Adipose tissue (tissue), 3 donors: ENCODE measurements around the gene CRYBG1. TPM values are rescaled to one million over a fixed set of nuclear protein-coding genes. Genes with fewer than 3 reads are reported as not detected.

ENCODE experiments used
- H3K27ac ChIP-seq: one replicate; pipeline ENCODE4 v1.5.1; 2013; ENCODE audit warnings: low read depth, low read length
- WGBS, 3 donors: extraction: QIAGEN DNeasy Blood & Tissue Kit; methylation state at CpG; one replicate each; pipeline ENCODE4 v1.1.7; 2013; 5-methylcytosine and 5-hydroxymethylcytosine counted together
- polyA plus RNA-seq, 3 donors: library from polyadenylated mRNA; stranded (reverse); fragments of 200-250 nt; gene quantifications; one replicate each; pipeline ENCODE4 v1.2.3, GENCODE V29; 2013
- donor health status: healthy with polysubstance abuse.
- donor health status: Bipolar disorder and iron deficiency.
- donor health status: healthy.

The CRYBG1 gene
- polyA plus RNA-seq, 3 donors, result 2.7 to 13.8 (median 3.9) TPM

- WGBS, 3 donors, result 29 to 80% (median 78%) methylated on average over 3 of the region's 3 CpGs
- H3K27ac ChIP-seq, result no peak overlapping the region
These were observed 50.5 kb downstream of the CRYBG1 start for GRCh38 chr6:106411056-106411455.

GRCh38 chr6:106411643-106412200 lies 51.2 kb downstream of the CRYBG1 start:
- no peak overlapping the region for H3K27ac ChIP-seq
- WGBS, 3 donors, result 22 to 81% (median 77%) methylated on average over 6 of the region's 6 CpGs

- H3K27ac ChIP-seq, result no peak overlapping the region
These were observed 52.5 kb downstream of the CRYBG1 start for GRCh38 chr6:106413016-106413415.

GRCh38 chr6:106413722-106414121 lies 53.2 kb downstream of the CRYBG1 start:
- H3K27ac ChIP-seq, result no peak overlapping the region
- WGBS, 3 donors, result 35 to 57% (median 41%) methylated on average over 2 of the region's 2 CpGs

GRCh38 chr6:106415921-106416320 lies 55.4 kb downstream of the CRYBG1 start:
- 72 to 90% (median 79%) methylated on average over 4 of the region's 4 CpGs for WGBS, 3 donors
- no peak overlapping the region for H3K27ac ChIP-seq

- WGBS, 3 donors, result 67 to 74% (median 72%) methylated on average over 6 of the region's 6 CpGs
- H3K27ac ChIP-seq, result no peak overlapping the region
These were observed 57.1 kb downstream of the CRYBG1 start for GRCh38 chr6:106417572-106418147.

GRCh38 chr6:106419900-106420613 lies 59.5 kb downstream of the CRYBG1 start:
- WGBS, 3 donors, result 42 to 53% (median 46%) methylated on average over 2 of the region's 2 CpGs
- no peak overlapping the region for H3K27ac ChIP-seq

- no peak overlapping the region for H3K27ac ChIP-seq
- 94 to 100% (median 96%) methylated on average over 2 of the region's 2 CpGs for WGBS, 3 donors
These were observed 61.0 kb downstream of the CRYBG1 start for GRCh38 chr6:106421496-106421895.

- no peak overlapping the region for H3K27ac ChIP-seq
These were observed 62.0 kb downstream of the CRYBG1 start for GRCh38 chr6:106422534-106422933.

GRCh38 chr6:106425382-106425781 lies 64.9 kb downstream of the CRYBG1 start:
- WGBS, 3 donors, result 72 to 87% (median 83%) methylated on average over 5 of the region's 5 CpGs
- H3K27ac ChIP-seq, result no peak overlapping the region

GRCh38 chr6:106426250-106426970 lies 65.9 kb downstream of the CRYBG1 start:
- 57 to 80% (median 60%) methylated on average over 5 of the region's 5 CpGs for WGBS, 3 donors
- H3K27ac ChIP-seq, result no peak overlapping the region

- 83 to 88% (median 86%) methylated on average over 7 of the region's 7 CpGs for WGBS, 3 donors
- no peak overlapping the region for H3K27ac ChIP-seq
These were observed 69.9 kb downstream of the CRYBG1 start for GRCh38 chr6:106430466-106430865.

GRCh38 chr6:106431405-106431804 lies 70.9 kb downstream of the CRYBG1 start:
- WGBS, 3 donors, result 93 to 97% (median 94%) methylated on average over 4 of the region's 4 CpGs
- H3K27ac ChIP-seq, result no peak overlapping the region

GRCh38 chr6:106431972-106432371 lies 71.5 kb downstream of the CRYBG1 start:
- 93 to 95% (median 94%) methylated on average over 3 of the region's 3 CpGs for WGBS, 3 donors
- no peak overlapping the region for H3K27ac ChIP-seq

GRCh38 chr6:106434530-106434929 lies 74.0 kb downstream of the CRYBG1 start:
- no peak overlapping the region for H3K27ac ChIP-seq

- 84 to 85% (median 84%) methylated on average over 2 of the region's 2 CpGs for WGBS, 3 donors
- H3K27ac ChIP-seq, result no peak overlapping the region
These were observed 78.9 kb downstream of the CRYBG1 start for GRCh38 chr6:106439459-106439858.

- H3K27ac ChIP-seq, result no peak overlapping the region
- 59 to 73% (median 67%) methylated on average over 2 of the region's 2 CpGs for WGBS, 3 donors
These were observed 80.0 kb downstream of the CRYBG1 start for GRCh38 chr6:106440546-106440945.

GRCh38 chr6:106442395-106442794 lies 81.9 kb downstream of the CRYBG1 start:
- no peak overlapping the region for H3K27ac ChIP-seq
- 62 to 66% (median 62%) methylated on average over 3 of the region's 3 CpGs for WGBS, 3 donors

GRCh38 chr6:106444777-106445507 lies 84.4 kb downstream of the CRYBG1 start:
- 7 to 35% (median 35%) methylated on average over 4 of the region's 4 CpGs for WGBS, 3 donors
- no peak overlapping the region for H3K27ac ChIP-seq
